Duodenal mucosa (tissue), 2 donors: ENCODE data around the gene ROBO1.

ENCODE experiments used
- H3K27ac ChIP-seq: one replicate; pipeline ENCODE4 v1.7.0; 2013; ENCODE audit warnings: low read depth, low read length
- H3K27me3 ChIP-seq, 2 donors: one replicate each; pipeline ENCODE4 v1.7.0; 2013; ENCODE audit warnings: low read length in 2 of 2, control low read depth in 1 of 2; ENCODE audit not compliant: insufficient read depth in 2 of 2, control insufficient read depth in 1 of 2
- H3K36me3 ChIP-seq, 2 donors: one replicate each; pipeline ENCODE4 v1.7.0; 2013; ENCODE audit warnings: low read length in 2 of 2, control low read depth in 1 of 2; ENCODE audit not compliant: insufficient read depth in 2 of 2, control insufficient read depth in 1 of 2
- H3K4me1 ChIP-seq, 2 donors: one replicate each; pipeline ENCODE4 v1.7.0; 2013; ENCODE audit warnings: low read length in 2 of 2, control low read depth in 1 of 2; ENCODE audit not compliant: insufficient read depth in 2 of 2, control insufficient read depth in 1 of 2
- H3K4me3 ChIP-seq, 2 donors: one replicate each; pipeline ENCODE4 v1.7.0; 2013; ENCODE audit warnings: low read length in 2 of 2, low read depth in 1 of 2
- H3K9ac ChIP-seq, 2 donors: one replicate each; pipeline ENCODE4 v1.7.0; 2013; ENCODE audit warnings: low read length in 2 of 2, low read depth in 1 of 2
- H3K9me3 ChIP-seq, 2 donors: one replicate each; pipeline ENCODE4 v1.7.0; 2013; ENCODE audit warnings: low read length in 2 of 2, control low read depth in 1 of 2; ENCODE audit not compliant: control insufficient read depth in 1 of 2

The ROBO1 gene

GRCh38 chr3:79410136-79410535 is 357.7 kb downstream of the ROBO1 start:
- no peak overlapping the region for H3K27ac ChIP-seq
- no peaks in the 10 kb centered on the region for H3K4me1 ChIP-seq
- no peaks in the 10 kb centered on the region for H3K27me3 ChIP-seq
- no peak overlapping the region for H3K9ac ChIP-seq
- H3K36me3 ChIP-seq, result no peaks in the 10 kb centered on the region
- no peaks in the 10 kb centered on the region for H3K9me3 ChIP-seq
- H3K4me3 ChIP-seq, result no peak overlapping the region

GRCh38 chr3:79406175-79406574 is 361.6 kb downstream of the ROBO1 start:
- Histone ChIP-seq H3K27ac (no peak overlapping the region), H3K36me3 (no peaks in the 10 kb centered on the region), H3K4me1 (no peaks in the 10 kb centered on the region), H3K27me3 (no peaks in the 10 kb centered on the region), H3K4me3 (no peak overlapping the region), H3K9ac (no peak overlapping the region), H3K9me3 (no peaks in the 10 kb centered on the region)

- Histone ChIP-seq H3K36me3 (no peaks in the 10 kb centered on the region), H3K27ac (no peak overlapping the region), H3K4me3 (no peak overlapping the region), H3K9me3 (no peaks in the 10 kb centered on the region), H3K9ac (no peak overlapping the region), H3K27me3 (no peaks in the 10 kb centered on the region), H3K4me1 (no peaks in the 10 kb centered on the region)
Measured at GRCh38 chr3:79405183-79405582, 362.6 kb downstream of the ROBO1 start.

- H3K4me3 ChIP-seq, result no peak overlapping the region
- no peak overlapping the region for H3K9ac ChIP-seq
- no peaks in the 10 kb centered on the region for H3K27me3 ChIP-seq
- no peak overlapping the region for H3K27ac ChIP-seq
- no peaks in the 10 kb centered on the region for H3K36me3 ChIP-seq
- H3K4me1 ChIP-seq, result no peaks in the 10 kb centered on the region
- H3K9me3 ChIP-seq, result no peaks in the 10 kb centered on the region
Measured at GRCh38 chr3:79396595-79396994, 371.2 kb downstream of the ROBO1 start.

GRCh38 chr3:79392479-79392878 is 375.3 kb downstream of the ROBO1 start:
- Histone ChIP-seq H3K9ac (no peak overlapping the region), H3K36me3 (no peaks in the 10 kb centered on the region), H3K4me3 (no peak overlapping the region), H3K9me3 (no peaks in the 10 kb centered on the region), H3K27ac (no peak overlapping the region), H3K27me3 (no peaks in the 10 kb centered on the region), H3K4me1 (no peaks in the 10 kb centered on the region)

GRCh38 chr3:79390352-79390751 is 377.4 kb downstream of the ROBO1 start:
- Histone ChIP-seq H3K9ac (no peak overlapping the region), H3K4me1 (no peaks in the 10 kb centered on the region), H3K27me3 (no peaks in the 10 kb centered on the region), H3K4me3 (no peak overlapping the region), H3K27ac (no peak overlapping the region), H3K9me3 (no peaks in the 10 kb centered on the region), H3K36me3 (no peaks in the 10 kb centered on the region)

GRCh38 chr3:79385211-79385610 is 382.6 kb downstream of the ROBO1 start:
- no peak overlapping the region for H3K4me3 ChIP-seq

GRCh38 chr3:79383402-79384012 is 384.3 kb downstream of the ROBO1 start:
- Histone ChIP-seq H3K4me1 (no peaks in the 10 kb centered on the region), H3K4me3 (no peak overlapping the region), H3K36me3 (no peaks in the 10 kb centered on the region), H3K9ac (no peak overlapping the region), H3K9me3 (no peaks in the 10 kb centered on the region), H3K27ac (no peak overlapping the region), H3K27me3 (no peaks in the 10 kb centered on the region)

More at GRCh38 chr3:79385211-79385610, 382.6 kb downstream of the ROBO1 start:
- Histone ChIP-seq H3K27ac (no peak overlapping the region), H3K9ac (no peak overlapping the region), H3K36me3 (no peaks in the 10 kb centered on the region), H3K4me1 (no peaks in the 10 kb centered on the region), H3K9me3 (no peaks in the 10 kb centered on the region), H3K27me3 (no peaks in the 10 kb centered on the region)

GRCh38 chr3:79380581-79380980 is 387.2 kb downstream of the ROBO1 start:
- Histone ChIP-seq H3K9me3 (no peaks in the 10 kb centered on the region), H3K9ac (no peak overlapping the region), H3K36me3 (no peaks in the 10 kb centered on the region)

GRCh38 chr3:79378064-79378463 is 389.7 kb downstream of the ROBO1 start:
- no peak overlapping the region for H3K4me3 ChIP-seq
- H3K9ac ChIP-seq, result no peak overlapping the region
- H3K4me1 ChIP-seq, result no peaks in the 10 kb centered on the region
- H3K27me3 ChIP-seq, result no peaks in the 10 kb centered on the region
- H3K36me3 ChIP-seq, result no peaks in the 10 kb centered on the region
- no peaks in the 10 kb centered on the region for H3K9me3 ChIP-seq
- no peak overlapping the region for H3K27ac ChIP-seq

More at GRCh38 chr3:79380581-79380980, 387.2 kb downstream of the ROBO1 start:
- Histone ChIP-seq H3K4me3 (no peak overlapping the region), H3K27me3 (no peaks in the 10 kb centered on the region), H3K27ac (no peak overlapping the region), H3K4me1 (no peaks in the 10 kb centered on the region)

GRCh38 chr3:79369306-79369705 is 398.5 kb downstream of the ROBO1 start:
- Histone ChIP-seq H3K4me1 (no peaks in the 10 kb centered on the region), H3K9ac (no peak overlapping the region), H3K27me3 (no peaks in the 10 kb centered on the region), H3K4me3 (no peak overlapping the region), H3K27ac (no peak overlapping the region), H3K36me3 (no peaks in the 10 kb centered on the region), H3K9me3 (no peaks in the 10 kb centered on the region)
